ENCODE results near the gene NPHP3.
A peak's percentile ranks its signal among the peaks of the same experiment; 100 is the strongest.

NPHP3 gene

GRCh38 chr3:132690040-132690439 is 32.2 kb downstream of the NPHP3 start:
- DNase-seq (ENCODE audit: low read depth in 2 of 2): no peak

GRCh38 chr3:132682201-132682600 is 40.0 kb downstream of the NPHP3 start:
- no peak for DNase-seq (ENCODE audit: low read depth in 2 of 2)

GRCh38 chr3:132681421-132681820 is 40.8 kb downstream of the NPHP3 start:
- DNase-seq (ENCODE audit: low read depth in 2 of 2): no peak

- no peak for DNase-seq (ENCODE audit: low read depth in 2 of 2)
Observed at GRCh38 chr3:132679911-132680310, 42.3 kb downstream of the NPHP3 start.

GRCh38 chr3:132675408-132675807 is 46.8 kb downstream of the NPHP3 start:
- DNase-seq (ENCODE audit: low read depth in 2 of 2): no peak

GRCh38 chr3:132669256-132669777 is 52.9 kb downstream of the NPHP3 start:
- no peak for DNase-seq (ENCODE audit: low read depth in 2 of 2)

- DNase-seq (ENCODE audit: low read depth in 2 of 2): no peak
Observed at GRCh38 chr3:132665230-132665745, 56.9 kb downstream of the NPHP3 start.

GRCh38 chr3:132662212-132662611 is 60.0 kb downstream of the NPHP3 start:
- no peak for DNase-seq (ENCODE audit: low read depth in 2 of 2)

GRCh38 chr3:132661101-132661500 is 61.1 kb downstream of the NPHP3 start:
- DNase-seq (ENCODE audit: low read depth in 2 of 2): no peak

GRCh38 chr3:132660811-132661070 is 61.5 kb downstream of the NPHP3 start:
- no peak for DNase-seq (ENCODE audit: low read depth in 2 of 2)

GRCh38 chr3:132660052-132660810 is 62.0 kb downstream of the NPHP3 start, which contains the start of gene UBA5:
Gene UBA5 (plus strand): TSS chr3:132660329. CDS start chr3:132660538, 209 bp downstream.
- peak; percentile 35 to 48 for DNase-seq (ENCODE audit: low read depth in 2 of 2)

- peak in 1 of 2 donors; percentile 4 for DNase-seq (ENCODE audit: low read depth in 2 of 2)
Observed at GRCh38 chr3:132659365-132660051, 62.7 kb downstream of the NPHP3 start, which contains the start of gene ACAD11. Gene ACAD11 (minus strand): TSS chr3:132659809. CDS start chr3:132659751, 58 bp downstream.

- no peak for DNase-seq (ENCODE audit: low read depth in 2 of 2)
Observed at GRCh38 chr3:132659000-132659364, 63.2 kb downstream of the NPHP3 start.

- no peak for DNase-seq (ENCODE audit: low read depth in 2 of 2)
Observed at GRCh38 chr3:132657869-132658747, 64.1 kb downstream of the NPHP3 start.

- DNase-seq (ENCODE audit: low read depth in 2 of 2): no peak
Observed at GRCh38 chr3:132655471-132655870, 66.7 kb downstream of the NPHP3 start.

- DNase-seq (ENCODE audit: low read depth in 2 of 2): no peak
Observed at GRCh38 chr3:132654721-132655120, 67.5 kb downstream of the NPHP3 start.

GRCh38 chr3:132654190-132654589 is 68.0 kb downstream of the NPHP3 start:
- no peak for DNase-seq (ENCODE audit: low read depth in 2 of 2)

- no peak for DNase-seq (ENCODE audit: low read depth in 2 of 2)
Observed at GRCh38 chr3:132652640-132653270, 69.5 kb downstream of the NPHP3 start.

GRCh38 chr3:132650153-132650552 is 72.1 kb downstream of the NPHP3 start:
- no peak for DNase-seq (ENCODE audit: low read depth in 2 of 2)

- DNase-seq (ENCODE audit: low read depth in 2 of 2): no peak
Observed at GRCh38 chr3:132645058-132645457, 77.2 kb downstream of the NPHP3 start.

- no peak for DNase-seq (ENCODE audit: low read depth in 2 of 2)
Observed at GRCh38 chr3:132643366-132643765, 78.8 kb downstream of the NPHP3 start.

GRCh38 chr3:132642539-132642847 is 79.7 kb downstream of the NPHP3 start:
- no peak for DNase-seq (ENCODE audit: low read depth in 2 of 2)
